HL-60/S4 (cell line): ENCODE results near the gene TTYH3.
"Not testable (repeated sequence)": the region's sequence is repeated elsewhere in the genome, so short reads cannot be mapped to it uniquely, and the experiment has no call there.

ENCODE experiments used
- in situ Hi-C: fragments of 300-500 bp; cut with MboI; formaldehyde crosslinking; loops from 2 replicates; pipeline ENCODE4 v1.14.3; 2022; ENCODE audit warnings: low sequenced_read_pairs

The TTYH3 gene

GRCh38 chr7:2662273-2663120 lies 30.7 kb downstream of the TTYH3 start:
- in situ Hi-C loops: no loop called here

GRCh38 chr7:2663121-2663886 lies 31.5 kb downstream of the TTYH3 start:
- in situ Hi-C loops: no loop called here

- in situ Hi-C loops: no loop called here
Observed at GRCh38 chr7:2663960-2664359, 32.2 kb downstream of the TTYH3 start.

GRCh38 chr7:2665359-2665791 lies 33.6 kb downstream of the TTYH3 start:
- in situ Hi-C loops: no loop called here

- in situ Hi-C loops: no loop called here
Observed at GRCh38 chr7:2666155-2666554, 34.4 kb downstream of the TTYH3 start.

- in situ Hi-C loops: no loop called here
Observed at GRCh38 chr7:2666588-2667250, 34.9 kb downstream of the TTYH3 start.

GRCh38 chr7:2667843-2668242 lies 36.1 kb downstream of the TTYH3 start:
- in situ Hi-C loops: no loop called here

- in situ Hi-C loops: no loop called here
Observed at GRCh38 chr7:2668401-2668800, 36.6 kb downstream of the TTYH3 start.

- in situ Hi-C loops: no loop called here
Observed at GRCh38 chr7:2670171-2670570, 38.4 kb downstream of the TTYH3 start.

GRCh38 chr7:2670720-2671391 lies 39.1 kb downstream of the TTYH3 start:
- in situ Hi-C loops: no loop called here

GRCh38 chr7:2673214-2673613 lies 41.4 kb downstream of the TTYH3 start:
- in situ Hi-C loops: not testable (repeated sequence)

- in situ Hi-C loops: no loop called here
Observed at GRCh38 chr7:2673934-2674333, 42.1 kb downstream of the TTYH3 start.

GRCh38 chr7:2675256-2675764 lies 43.5 kb downstream of the TTYH3 start:
- in situ Hi-C loops: no loop called here

GRCh38 chr7:2676576-2676975 lies 44.8 kb downstream of the TTYH3 start:
- in situ Hi-C loops: not testable (repeated sequence)

GRCh38 chr7:2678454-2678853 lies 46.7 kb downstream of the TTYH3 start:
- in situ Hi-C loops: not testable (repeated sequence)

- in situ Hi-C loops: not testable (repeated sequence)
Observed at GRCh38 chr7:2679135-2680127, 47.6 kb downstream of the TTYH3 start.

GRCh38 chr7:2680256-2680655 lies 48.5 kb downstream of the TTYH3 start:
- in situ Hi-C loops: no loop called here

- in situ Hi-C loops: no loop called here
Observed at GRCh38 chr7:2680792-2681490, 49.2 kb downstream of the TTYH3 start.
